H1 (cell line): ENCODE results near the gene SUSD6.

Experiments
- EP300 ChIP-seq, 2 experiments: IDR thresholded peaks; 1 replicate in 1 of 2; 2 replicates in 1 of 2; pipeline ENCODE4 v1.6.1; 2011 to 2012; ENCODE audit warnings: low read depth in 2 of 2, low read length in 2 of 2, mild to moderate bottlenecking in 2 of 2, borderline replicate concordance in 1 of 2, inconsistent platforms in 1 of 2, moderate library complexity in 1 of 2
- POLR2A ChIP-seq, 2 experiments: IDR thresholded peaks; 1 replicate in 1 of 2; 2 replicates in 1 of 2; pipeline ENCODE4 v1.6.1; 2011; ENCODE audit warnings: low read depth in 2 of 2, low read length in 2 of 2, mild to moderate bottlenecking in 2 of 2; ENCODE audit errors: control extremely low read depth in 1 of 2
- SUZ12 ChIP-seq: fragments of 200-600 bp; sonication (generic); IDR thresholded peaks from 2 replicates; pipeline ENCODE4 v1.6.1; 2012; ENCODE audit warnings: mild to moderate bottlenecking, inconsistent platforms, low read length, moderate library complexity, mixed read lengths
- TBP ChIP-seq: IDR thresholded peaks from 2 replicates; pipeline ENCODE4 v1.6.1; 2011; ENCODE audit warnings: low read depth, low read length, improper control_type of control experiment
- TF ChIP-seq, protein P1 (sequence below), 3 experiments: IDR thresholded peaks; 1 replicate in 2 of 3; 2 replicates in 1 of 3; pipeline versions ENCODE4 v1.5.1 to v1.6.1; 2011; ENCODE audit warnings: low read length in 3 of 3, mild to moderate bottlenecking in 3 of 3, inconsistent platforms in 2 of 3, low read depth in 1 of 3, moderate library complexity in 1 of 3; ENCODE audit not compliant: insufficient read depth in 1 of 3; ENCODE audit errors: control extremely low read depth in 1 of 3

DNA sequence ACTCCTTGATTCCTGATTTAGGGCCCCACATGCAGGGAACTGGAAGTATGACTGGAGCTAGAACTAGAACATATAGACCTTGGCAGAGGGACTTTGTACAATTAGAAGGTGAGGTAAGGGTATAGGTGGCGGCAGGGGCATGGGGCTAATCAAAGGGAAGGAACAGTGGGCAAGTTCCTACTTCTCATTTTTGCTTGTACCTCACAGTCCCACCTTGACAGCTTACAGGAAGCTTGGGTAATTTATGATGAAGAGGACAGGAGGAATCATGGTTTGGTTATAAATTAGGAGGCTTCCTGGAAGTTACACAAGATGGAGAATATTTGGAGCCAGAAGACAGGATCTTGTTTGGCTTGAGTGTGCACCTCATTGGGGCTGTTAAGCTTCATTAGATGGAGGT lies 33.4 kb downstream of the SUSD6 start:
- no peak for TF ChIP-seq SUZ12
- TF ChIP-seq EP300 (IDR thresholded peaks at IDR 0.05; ENCODE audit: borderline replicate concordance in 1 of 2, low read depth in 2 of 2, low read length in 2 of 2) = no peak
- TF ChIP-seq, protein P1, sequence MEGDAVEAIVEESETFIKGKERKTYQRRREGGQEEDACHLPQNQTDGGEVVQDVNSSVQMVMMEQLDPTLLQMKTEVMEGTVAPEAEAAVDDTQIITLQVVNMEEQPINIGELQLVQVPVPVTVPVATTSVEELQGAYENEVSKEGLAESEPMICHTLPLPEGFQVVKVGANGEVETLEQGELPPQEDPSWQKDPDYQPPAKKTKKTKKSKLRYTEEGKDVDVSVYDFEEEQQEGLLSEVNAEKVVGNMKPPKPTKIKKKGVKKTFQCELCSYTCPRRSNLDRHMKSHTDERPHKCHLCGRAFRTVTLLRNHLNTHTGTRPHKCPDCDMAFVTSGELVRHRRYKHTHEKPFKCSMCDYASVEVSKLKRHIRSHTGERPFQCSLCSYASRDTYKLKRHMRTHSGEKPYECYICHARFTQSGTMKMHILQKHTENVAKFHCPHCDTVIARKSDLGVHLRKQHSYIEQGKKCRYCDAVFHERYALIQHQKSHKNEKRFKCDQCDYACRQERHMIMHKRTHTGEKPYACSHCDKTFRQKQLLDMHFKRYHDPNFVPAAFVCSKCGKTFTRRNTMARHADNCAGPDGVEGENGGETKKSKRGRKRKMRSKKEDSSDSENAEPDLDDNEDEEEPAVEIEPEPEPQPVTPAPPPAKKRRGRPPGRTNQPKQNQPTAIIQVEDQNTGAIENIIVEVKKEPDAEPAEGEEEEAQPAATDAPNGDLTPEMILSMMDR (IDR thresholded peaks at IDR 0.05; ENCODE audit: control extremely low read depth in 1 of 3, insufficient read depth in 1 of 3, low read depth in 1 of 3, low read length in 3 of 3) = no peak
- no peak for TF ChIP-seq POLR2A (IDR thresholded peaks at IDR 0.05; ENCODE audit: control extremely low read depth in 1 of 2, low read depth in 2 of 2, low read length in 2 of 2)
- TF ChIP-seq TBP = no peak
